ENCODE data around the gene AGRN.

DNA sequence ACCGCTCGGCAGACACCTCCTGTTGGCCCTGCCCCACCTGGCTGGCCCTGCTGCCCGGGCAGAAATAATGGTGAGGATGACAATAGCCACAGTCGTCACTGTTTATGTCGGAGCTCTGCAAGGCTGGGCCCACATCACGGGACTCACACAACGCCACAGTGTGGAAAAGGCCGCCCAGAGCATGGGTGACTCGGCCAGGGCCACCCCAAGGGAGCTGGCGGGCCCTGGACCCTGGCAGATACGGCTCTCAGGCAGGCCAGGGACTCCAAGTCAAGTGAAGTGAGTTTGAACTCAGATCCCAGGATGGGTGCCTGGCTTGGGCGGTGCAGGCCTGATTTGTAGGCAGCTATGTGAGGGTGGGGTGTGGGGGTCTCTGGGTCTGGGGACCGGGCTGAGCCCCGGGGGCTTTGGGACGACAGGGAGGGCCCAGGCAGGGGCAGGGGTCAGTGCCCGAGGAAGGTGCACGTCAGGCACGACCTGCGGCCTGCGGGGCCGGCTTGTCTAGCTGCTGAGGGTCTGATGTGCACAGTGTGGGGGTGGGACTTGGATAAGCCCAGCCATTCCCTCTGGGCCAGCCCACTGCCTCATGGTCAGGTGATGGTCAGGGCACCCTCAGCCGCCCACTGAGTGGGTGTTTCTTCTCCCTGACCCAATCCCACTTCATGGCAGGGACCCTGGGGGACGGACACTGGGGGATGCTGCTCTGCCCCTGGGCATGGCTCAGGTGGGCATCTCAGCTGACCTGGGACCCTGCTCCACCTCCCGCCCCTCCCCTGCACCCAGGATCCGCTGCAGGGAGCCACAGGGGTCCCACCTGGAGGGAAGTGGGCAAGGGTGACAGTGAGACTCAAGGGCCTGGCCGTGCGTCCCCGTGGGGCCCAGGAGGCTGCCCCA, 53.2 kb downstream of the AGRN start:
- TF ChIP-seq REST (IDR thresholded peaks at IDR 0.05; ENCODE audit: low read depth), result no peak
- no peak for TF ChIP-seq CEBPB (IDR thresholded peaks at IDR 0.05)
- TF ChIP-seq FOXM1 (IDR thresholded peaks at IDR 0.05; ENCODE audit: borderline replicate concordance, low read depth), result no peak
